MCF 10A (cell line): ENCODE data around the gene ZBTB33. TPM values are rescaled to one million over a fixed set of nuclear protein-coding genes. Genes with fewer than 3 reads are reported as not detected.
A peak's percentile ranks its signal among the peaks of the same experiment; 100 is the strongest.

ENCODE experiments used
- Bru-seq: library from RNA; stranded (reverse); fragments of 400-500 nt; gene quantifications from one replicate; lab custom pipeline; 2021; lab: Mats Ljungman, UMichigan
- BruChase-seq, 2 experiments: library from RNA; stranded (reverse); fragments of 400-500 nt; gene quantifications; one replicate each; lab custom pipeline; 2021; lab: Mats Ljungman, UMichigan
- BruUV-seq: library from RNA; stranded (reverse); fragments of 400-500 nt; replicated peaks from 2 replicates; lab custom pipeline; 2021; lab: Mats Ljungman, UMichigan
- CTCF ChIA-PET: fragments of 300-600 bp; sonication (Branson Sonifier 250); formaldehyde crosslinking; extraction: SDS; loops from one replicate; lab custom pipeline; 2021; ENCODE audit warnings: antibody characterized with exemption, inconsistent platforms; lab: Yijun Ruan, JAX
- POLR2A ChIA-PET: fragments of 300-600, 350-650 bp; sonication (Branson Sonifier 250); formaldehyde crosslinking; extraction: SDS; loops from one replicate; lab custom pipeline; 2020; ENCODE audit warnings: antibody characterized with exemption, inconsistent platforms; lab: Yijun Ruan, JAX
- DNase-seq: peaks from one replicate; pipeline ENCODE4 v3.0.0-alpha.2; 2018; ENCODE audit not compliant: unreplicated experiment
- H3K27ac Mint-ChIP-seq: one replicate; pipeline ENCODE4 v1.8.0; 2022; ENCODE audit warnings: mild to moderate bottlenecking, low read depth, mixed read lengths; ENCODE audit not compliant: unreplicated experiment
- H3K27me3 Mint-ChIP-seq: one replicate; pipeline ENCODE4 v1.8.0; 2022; ENCODE audit warnings: mixed read lengths; ENCODE audit not compliant: insufficient read depth, unreplicated experiment
- H3K36me3 Mint-ChIP-seq: one replicate; pipeline ENCODE4 v1.8.0; 2022; ENCODE audit warnings: mild to moderate bottlenecking, moderate library complexity, mixed read lengths; ENCODE audit not compliant: insufficient read depth, unreplicated experiment
- H3K4me1 Mint-ChIP-seq: one replicate; pipeline ENCODE4 v1.8.0; 2022; ENCODE audit warnings: mixed read lengths; ENCODE audit not compliant: insufficient read depth, unreplicated experiment
- H3K4me3 Mint-ChIP-seq: one replicate; pipeline ENCODE4 v1.8.0; 2022; ENCODE audit warnings: mild to moderate bottlenecking, moderate library complexity, mixed read lengths; ENCODE audit not compliant: unreplicated experiment
- H3K9me3 Mint-ChIP-seq: one replicate; pipeline ENCODE4 v1.8.0; 2022; ENCODE audit warnings: mixed read lengths; ENCODE audit not compliant: unreplicated experiment
- CTCF ChIP-seq: fragments of 200-600 bp; IDR thresholded peaks from one replicate; pipeline ENCODE4 v1.8.0; 2022; ENCODE audit warnings: antibody characterized with exemption, mild to moderate bottlenecking; ENCODE audit not compliant: unreplicated experiment
- intact Hi-C: fragments of 100-400 bp; cut with micrococcal nuclease; formaldehyde crosslinking; loops from 2 replicates; pipeline ENCODE4 v1.14.1; 2022
- long read RNA-seq: library from polyadenylated mRNA; stranded (forward); transcript quantifications from one replicate; pipeline ENCODE4 v2.0.0, GENCODE V29; 2022
- total RNA-seq: library from RNA; stranded (reverse); gene quantifications from 2 replicates; pipeline ENCODE4 v1.2.3, GENCODE V29; 2022

Gene ZBTB33
- total RNA-seq = 11.4 and 12.5 TPM in 2 replicates
- Bru-seq, nascent RNA = percentile 78 among the genes with signal in this experiment
- percentile 94 among the genes with signal in this experiment for BruChase-seq, experiment 1, labeled RNA remaining after a 6-hour chase
- percentile 96 among the genes with signal in this experiment for BruChase-seq, experiment 2, labeled RNA remaining after a 2-hour chase
- long read RNA-seq, full-length matches to known transcripts = 16 of 16 reads
- long read RNA-seq, partial matches to known transcripts = 0 of 16 reads
- long read RNA-seq, other reads (novel, unspliced or antisense) = 0 of 16 reads

GRCh38 chrX:120250522-120251271 lies at the start of gene ZBTB33:
Gene ZBTB33, plus strand, starts transcription at chrX:120250812. Its CDS starts 2,604 bp downstream, at chrX:120253416.
- POLR2A ChIA-PET = interaction anchor here (0.8 to 2.6 kb wide), 14 partner anchors 10 to 676 kb away, joined by 3 to 35 read pairs (median 4); partner anchors contain the start of genes CUL4B and UBE2A

GRCh38 chrX:120200851-120201250 lies 49.8 kb upstream of the ZBTB33 start:
- POLR2A ChIA-PET = no interaction called here
- Mint-ChIP-seq H3K36me3 (no peaks in the 10 kb centered on the region), H3K4me1 (no peaks in the 10 kb centered on the region), H3K4me3 (no peak overlapping the region), H3K27me3 (peaks cover 63% of the 10 kb centered on the region), H3K9me3 (no peaks in the 10 kb centered on the region), H3K27ac (no peak overlapping the region)
- CTCF ChIA-PET = interaction anchor here (0.7 to 2.8 kb wide), 2 partner anchors 12 to 549 kb away, joined by 3 to 18 read pairs; no protein-coding TSS in a partner anchor
- BruUV-seq = no TSS peak
- intact Hi-C loops = no loop called here
- DNase-seq = no peak
- TF ChIP-seq CTCF = no peak

More at GRCh38 chrX:120250522-120251271, at the start of gene ZBTB33:
- intact Hi-C loops = loop anchor here (1.0 to 2.0 kb wide), 2 partner anchors 50 to 58 kb away; no protein-coding TSS in a partner anchor
- Mint-ChIP-seq H3K27me3 (peaks cover 50% of the 10 kb centered on the region), H3K4me3 (peak within 1 kb of the TSS; percentile 97), H3K9me3 (no peaks in the 10 kb centered on the region), H3K36me3 (peaks cover 25% of the 10 kb centered on the region), H3K27ac (peak within 1 kb of the TSS; percentile 99), H3K4me1 (peaks cover 6% of the 10 kb centered on the region)
- TF ChIP-seq CTCF = peak; percentile 46
- BruUV-seq = no TSS peak
- DNase-seq = peak; percentile 93
- CTCF ChIA-PET = interaction anchor here (0.6 to 2.0 kb wide), 11 partner anchors 14 to 197 kb away, joined by 3 to 12 read pairs (median 3); partner anchors contain the start of gene TMEM255A

- Mint-ChIP-seq H3K27ac (no peak overlapping the region), H3K27me3 (peaks cover 68% of the 10 kb centered on the region), H3K9me3 (no peaks in the 10 kb centered on the region), H3K4me3 (no peak overlapping the region), H3K4me1 (no peaks in the 10 kb centered on the region), H3K36me3 (no peaks in the 10 kb centered on the region)
- no peak for DNase-seq
- ChIA-PET CTCF (interaction anchor here (0.6 to 1.2 kb wide), 4 partner anchors 8 to 94 kb away, joined by 4 to 10 read pairs (median 5); no protein-coding TSS in a partner anchor), POLR2A (no interaction called here)
- intact Hi-C loops = no loop called here
- BruUV-seq = no TSS peak
- TF ChIP-seq CTCF = no peak
Observed at GRCh38 chrX:120205816-120206753, 44.5 kb upstream of the ZBTB33 start.
